ENCODE measurements around the gene MAP1LC3A. TPM values are rescaled to one million over a fixed set of nuclear protein-coding genes. Genes with fewer than 3 reads are reported as not detected.

Gene MAP1LC3A
- 1 to 10 TPM in 1 of 2 experiments, under 1 TPM in 1; 0.92 to 1.0 TPM for total RNA-seq

- intact Hi-C loops (cut with micrococcal nuclease) = no loop called here
- Mint-ChIP-seq H3K27ac (peak within 1 kb of the TSS; percentile 90), H3K9me3 (no peaks in the 10 kb centered on the region), H3K36me3 (ENCODE audit: low read depth) (no peaks in the 10 kb centered on the region), H3K4me3 (peak within 1 kb of the TSS; percentile 79), H3K4me1 (ENCODE audit: low read depth) (peaks cover 11% of the 10 kb centered on the region), H3K27me3 (no peaks in the 10 kb centered on the region)
- DNase-seq (peak; percentile 91), ATAC-seq (peak; percentile 90)
- CTCF ChIA-PET = interaction anchor here (0.5 to 1.8 kb wide), 7 partner anchors 14 to 246 kb away, joined by 3 to 9 read pairs (median 3); partner anchors contain the start of gene TP53INP2
- POLR2A ChIA-PET = interaction anchor here (0.7 to 2.0 kb wide), 4 partner anchors 10 to 147 kb away, joined by 3 to 9 read pairs (median 6); no protein-coding TSS in a partner anchor
- no peak for TF ChIP-seq CTCF (IDR thresholded peaks at IDR 0.05)
These were observed at the start of gene MAP1LC3A for GRCh38 chr20:34558320-34559218. Gene MAP1LC3A, plus strand, starts transcription at chr20:34558718. Its CDS starts 151 bp downstream, at chr20:34558869.

GRCh38 chr20:34510575-34510974, 47.9 kb upstream of the MAP1LC3A start:
- intact Hi-C loops (cut with micrococcal nuclease) = no loop called here
- ATAC-seq = no peak
- no peak for DNase-seq
- H3K4me3 Mint-ChIP-seq = no peak overlapping the region
- no peak for TF ChIP-seq CTCF (IDR thresholded peaks at IDR 0.05)
- H3K9me3 Mint-ChIP-seq = no peaks in the 10 kb centered on the region
- H3K27me3 Mint-ChIP-seq = no peaks in the 10 kb centered on the region
- H3K27ac Mint-ChIP-seq = no peak overlapping the region
- ChIA-PET POLR2A (interaction anchor here (0.5 kb wide), 1 partner anchor 597 kb away, joined by 3 read pairs; no protein-coding TSS in a partner anchor), CTCF (interaction anchor here (2.1 kb wide), 1 partner anchor 198 kb away, joined by 10 read pairs; no protein-coding TSS in a partner anchor)
- H3K36me3 Mint-ChIP-seq (ENCODE audit: low read depth) = peaks cover 7% of the 10 kb centered on the region
- peaks cover 18% of the 10 kb centered on the region for H3K4me1 Mint-ChIP-seq (ENCODE audit: low read depth)

GRCh38 chr20:34511891-34512265, 46.6 kb upstream of the MAP1LC3A start:
- Mint-ChIP-seq H3K36me3 (ENCODE audit: low read depth) (peaks cover 4% of the 10 kb centered on the region), H3K4me1 (ENCODE audit: low read depth) (peaks cover 18% of the 10 kb centered on the region), H3K9me3 (no peaks in the 10 kb centered on the region), H3K27me3 (no peaks in the 10 kb centered on the region), H3K4me3 (no peak overlapping the region), H3K27ac (no peak overlapping the region)
- ChIA-PET POLR2A (no interaction called here), CTCF (interaction anchor here (1.3 to 1.4 kb wide), 2 partner anchors 11 to 199 kb away, joined by 9 read pairs; no protein-coding TSS in a partner anchor)
- DNase-seq (no peak), ATAC-seq (no peak)
- TF ChIP-seq CTCF (IDR thresholded peaks at IDR 0.05) = no peak
- intact Hi-C loops (cut with micrococcal nuclease) = no loop called here

- no peak overlapping the region for H3K27ac Mint-ChIP-seq
- ChIA-PET POLR2A (no interaction called here), CTCF (interaction anchor here (1.3 to 1.4 kb wide), 2 partner anchors 11 to 200 kb away, joined by 9 read pairs; no protein-coding TSS in a partner anchor)
- no peak for DNase-seq
- no peak for ATAC-seq
- intact Hi-C loops (cut with micrococcal nuclease) = no loop called here
- no peaks in the 10 kb centered on the region for H3K9me3 Mint-ChIP-seq
- H3K27me3 Mint-ChIP-seq = no peaks in the 10 kb centered on the region
- no peak for TF ChIP-seq CTCF (IDR thresholded peaks at IDR 0.05)
- peaks cover 4% of the 10 kb centered on the region for H3K36me3 Mint-ChIP-seq (ENCODE audit: low read depth)
- H3K4me3 Mint-ChIP-seq = no peak overlapping the region
- H3K4me1 Mint-ChIP-seq (ENCODE audit: low read depth) = peaks cover 18% of the 10 kb centered on the region
These were observed 46.1 kb upstream of the MAP1LC3A start for GRCh38 chr20:34512266-34512954.

Data from activated CD8-positive, alpha-beta T cell treated with anti-CD3 and anti-CD28 coated beads for 36 hours (primary cell).